ENCODE results near the gene SMG6. TPM values are rescaled to one million over a fixed set of nuclear protein-coding genes. Genes with fewer than 3 reads are reported as not detected.

The SMG6 gene
- total and polyA plus RNA-seq, 2 of the 13 experiments (the other 11 are each of a cell fraction or from before 2014, with no cell fraction given) = 4.6 to 14.6 TPM

- 91% methylated on average over 6 of the region's 6 CpGs for WGBS (ENCODE audit: low lambda C conversion rate)
- H3K4me1 ChIP-seq (ENCODE audit: insufficient read depth, low read length) = no peaks in the 10 kb centered on the region
- H3K79me2 ChIP-seq (ENCODE audit: insufficient read depth, low read length) = no peaks in the 10 kb centered on the region
- no peak overlapping the region for H2AFZ ChIP-seq (ENCODE audit: low read length)
- no peak overlapping the region for H3K9ac ChIP-seq (ENCODE audit: insufficient read depth, low read depth, low read length)
- no peak for ATAC-seq
- no peak overlapping the region for H3K4me2 ChIP-seq (ENCODE audit: low read depth, low read length)
- DNase-seq (ENCODE audit: low spot score) = no peak
- ChIA-PET CTCF (ENCODE audit: low intra/inter-chr PET ratio, low total read pairs) (no interaction called here), POLR2A (no interaction called here)
- no peak overlapping the region for H3K4me3 ChIP-seq (replicated peaks in 1 of 3; ENCODE audit: insufficient read depth in 1 of 3, low read depth in 2 of 3, low read length in 3 of 3)
- no peak overlapping the region for H3K27ac ChIP-seq (ENCODE audit: extremely low read length, insufficient read depth, low read length)
- BruUV-seq (replicated peaks) = no TSS peak
- no peaks in the 10 kb centered on the region for H3K27me3 ChIP-seq (ENCODE audit: control insufficient read depth in 1 of 2, insufficient read depth in 2 of 2, low read length in 2 of 2)
- H3K36me3 ChIP-seq (replicated peaks in 1 of 2; ENCODE audit: control insufficient read depth in 1 of 2, insufficient read depth in 2 of 2, low read length in 2 of 2) = peaks cover 18 to 77% of the 10 kb centered on the region in 2 experiments
- H4K20me1 ChIP-seq (ENCODE audit: insufficient read depth, low read length) = no peaks in the 10 kb centered on the region
- in situ Hi-C loops (cut with HindIII; ENCODE audit: extremely low pct_ligation_motif_present, low pct_unique_long_range_greater_than_20kb) (no loop called here), intact Hi-C loops (cut with micrococcal nuclease; ENCODE audit: unreplicated experiment) (no loop called here)
- no peaks in the 10 kb centered on the region for H3K9me3 ChIP-seq (ENCODE audit: low read length)
- FAIRE-seq = no peak
- TF ChIP-seq MBNL3 (CRISPR knock-in tag; conservative IDR thresholded peaks at IDR 0.05) (no peak), THRA (CRISPR knock-in tag; IDR thresholded peaks at IDR 0.05; ENCODE audit: borderline replicate concordance) (no peak), IRF1 (CRISPR knock-in tag; IDR thresholded peaks at IDR 0.05; ENCODE audit: low read depth) (no peak), ZNF335 (CRISPR knock-in tag; IDR thresholded peaks at IDR 0.05) (no peak), CHCHD3 (CRISPR knock-in tag; IDR thresholded peaks at IDR 0.05) (no peak), NFKBIZ (CRISPR knock-in tag; IDR thresholded peaks at IDR 0.05) (no peak), YEATS4 (CRISPR knock-in tag; IDR thresholded peaks at IDR 0.05; ENCODE audit: borderline replicate concordance) (no peak), PATZ1 (CRISPR knock-in tag; IDR thresholded peaks at IDR 0.05) (no peak), GABPB1 (CRISPR knock-in tag; IDR thresholded peaks at IDR 0.05) (no peak), AHR (CRISPR knock-in tag; IDR thresholded peaks at IDR 0.05) (no peak), SNAPC2 (CRISPR knock-in tag; IDR thresholded peaks at IDR 0.05) (no peak), RFX1 (IDR thresholded peaks at IDR 0.05) (no peak), ZXDC (CRISPR knock-in tag; IDR thresholded peaks at IDR 0.05) (no peak), HNRNPUL1 (IDR thresholded peaks at IDR 0.05; ENCODE audit: low read depth, low read length) (no peak), GATAD2A (CRISPR knock-in tag; IDR thresholded peaks at IDR 0.05) (no peak), HIC2 (CRISPR knock-in tag; IDR thresholded peaks at IDR 0.05; ENCODE audit: low read depth) (no peak), ZNF775 (CRISPR knock-in tag; IDR thresholded peaks at IDR 0.05; ENCODE audit: borderline replicate concordance) (no peak)
Observed at GRCh38 chr17:2191227-2191626, 112.4 kb downstream of the SMG6 start.

All from HepG2 (cell line).